ENCODE results near the gene LITAF.

LITAF gene

DNA sequence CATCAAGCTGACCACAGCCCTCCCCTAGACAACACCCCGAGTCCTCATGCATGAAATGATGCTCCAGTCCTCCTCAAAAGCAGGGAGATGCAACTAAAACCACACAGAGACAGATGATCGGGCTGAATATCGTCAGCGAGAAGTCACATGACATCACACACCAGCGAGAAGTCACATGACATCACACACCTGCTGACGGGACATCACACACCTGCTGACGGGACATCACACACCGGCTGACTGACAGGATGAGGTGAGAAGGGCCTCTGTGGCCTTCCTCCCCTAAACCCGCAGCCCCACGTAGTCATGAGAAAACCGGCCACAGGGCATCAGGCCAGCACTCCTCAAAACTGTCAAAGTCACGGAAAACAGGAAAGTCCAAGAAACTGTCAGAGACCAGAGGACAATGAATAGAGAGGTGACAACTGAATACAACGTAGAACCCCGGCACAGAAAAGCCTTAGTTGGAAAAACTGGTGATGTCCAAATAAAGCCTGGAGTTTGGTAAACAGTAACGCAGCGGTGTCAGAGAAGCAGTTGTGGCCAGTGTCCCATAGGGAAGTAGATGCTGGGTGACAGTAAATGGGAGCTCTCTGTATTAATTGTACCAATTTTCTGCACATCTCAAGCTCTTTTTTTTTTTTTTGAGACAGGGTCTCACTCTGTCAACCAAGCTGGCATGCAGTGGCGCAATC lies 14.3 kb downstream of the LITAF start:
- TF ChIP-seq SPI1 (IDR thresholded peaks at IDR 0.05; ENCODE audit: borderline replicate concordance, low read depth), result no peak
- no peak for TF ChIP-seq POLR2AphosphoS5 (IDR thresholded peaks at IDR 0.05; ENCODE audit: low read depth)
- no peak for TF ChIP-seq GABPA (IDR thresholded peaks at IDR 0.05; ENCODE audit: low read depth)
- TF ChIP-seq, protein P1, sequence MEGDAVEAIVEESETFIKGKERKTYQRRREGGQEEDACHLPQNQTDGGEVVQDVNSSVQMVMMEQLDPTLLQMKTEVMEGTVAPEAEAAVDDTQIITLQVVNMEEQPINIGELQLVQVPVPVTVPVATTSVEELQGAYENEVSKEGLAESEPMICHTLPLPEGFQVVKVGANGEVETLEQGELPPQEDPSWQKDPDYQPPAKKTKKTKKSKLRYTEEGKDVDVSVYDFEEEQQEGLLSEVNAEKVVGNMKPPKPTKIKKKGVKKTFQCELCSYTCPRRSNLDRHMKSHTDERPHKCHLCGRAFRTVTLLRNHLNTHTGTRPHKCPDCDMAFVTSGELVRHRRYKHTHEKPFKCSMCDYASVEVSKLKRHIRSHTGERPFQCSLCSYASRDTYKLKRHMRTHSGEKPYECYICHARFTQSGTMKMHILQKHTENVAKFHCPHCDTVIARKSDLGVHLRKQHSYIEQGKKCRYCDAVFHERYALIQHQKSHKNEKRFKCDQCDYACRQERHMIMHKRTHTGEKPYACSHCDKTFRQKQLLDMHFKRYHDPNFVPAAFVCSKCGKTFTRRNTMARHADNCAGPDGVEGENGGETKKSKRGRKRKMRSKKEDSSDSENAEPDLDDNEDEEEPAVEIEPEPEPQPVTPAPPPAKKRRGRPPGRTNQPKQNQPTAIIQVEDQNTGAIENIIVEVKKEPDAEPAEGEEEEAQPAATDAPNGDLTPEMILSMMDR (IDR thresholded peaks at IDR 0.05; ENCODE audit: insufficient read depth, low read length), result no peak
- TF ChIP-seq, protein P2, sequence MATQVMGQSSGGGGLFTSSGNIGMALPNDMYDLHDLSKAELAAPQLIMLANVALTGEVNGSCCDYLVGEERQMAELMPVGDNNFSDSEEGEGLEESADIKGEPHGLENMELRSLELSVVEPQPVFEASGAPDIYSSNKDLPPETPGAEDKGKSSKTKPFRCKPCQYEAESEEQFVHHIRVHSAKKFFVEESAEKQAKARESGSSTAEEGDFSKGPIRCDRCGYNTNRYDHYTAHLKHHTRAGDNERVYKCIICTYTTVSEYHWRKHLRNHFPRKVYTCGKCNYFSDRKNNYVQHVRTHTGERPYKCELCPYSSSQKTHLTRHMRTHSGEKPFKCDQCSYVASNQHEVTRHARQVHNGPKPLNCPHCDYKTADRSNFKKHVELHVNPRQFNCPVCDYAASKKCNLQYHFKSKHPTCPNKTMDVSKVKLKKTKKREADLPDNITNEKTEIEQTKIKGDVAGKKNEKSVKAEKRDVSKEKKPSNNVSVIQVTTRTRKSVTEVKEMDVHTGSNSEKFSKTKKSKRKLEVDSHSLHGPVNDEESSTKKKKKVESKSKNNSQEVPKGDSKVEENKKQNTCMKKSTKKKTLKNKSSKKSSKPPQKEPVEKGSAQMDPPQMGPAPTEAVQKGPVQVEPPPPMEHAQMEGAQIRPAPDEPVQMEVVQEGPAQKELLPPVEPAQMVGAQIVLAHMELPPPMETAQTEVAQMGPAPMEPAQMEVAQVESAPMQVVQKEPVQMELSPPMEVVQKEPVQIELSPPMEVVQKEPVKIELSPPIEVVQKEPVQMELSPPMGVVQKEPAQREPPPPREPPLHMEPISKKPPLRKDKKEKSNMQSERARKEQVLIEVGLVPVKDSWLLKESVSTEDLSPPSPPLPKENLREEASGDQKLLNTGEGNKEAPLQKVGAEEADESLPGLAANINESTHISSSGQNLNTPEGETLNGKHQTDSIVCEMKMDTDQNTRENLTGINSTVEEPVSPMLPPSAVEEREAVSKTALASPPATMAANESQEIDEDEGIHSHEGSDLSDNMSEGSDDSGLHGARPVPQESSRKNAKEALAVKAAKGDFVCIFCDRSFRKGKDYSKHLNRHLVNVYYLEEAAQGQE (IDR thresholded peaks at IDR 0.05; ENCODE audit: insufficient replicate concordance, low read depth), result no peak
- Histone ChIP-seq H3K4me3 (replicated peaks; ENCODE audit: insufficient read depth, low read length) (no peak overlapping the region), H3K27ac (replicated peaks) (no peak overlapping the region), H3K27me3 (ENCODE audit: insufficient read depth, poor library complexity, severe bottlenecking) (no peaks in the 10 kb centered on the region)
- DNase-seq (ENCODE audit: low read depth in 1 of 2, low spot score in 1 of 2), result no peak

DNA sequence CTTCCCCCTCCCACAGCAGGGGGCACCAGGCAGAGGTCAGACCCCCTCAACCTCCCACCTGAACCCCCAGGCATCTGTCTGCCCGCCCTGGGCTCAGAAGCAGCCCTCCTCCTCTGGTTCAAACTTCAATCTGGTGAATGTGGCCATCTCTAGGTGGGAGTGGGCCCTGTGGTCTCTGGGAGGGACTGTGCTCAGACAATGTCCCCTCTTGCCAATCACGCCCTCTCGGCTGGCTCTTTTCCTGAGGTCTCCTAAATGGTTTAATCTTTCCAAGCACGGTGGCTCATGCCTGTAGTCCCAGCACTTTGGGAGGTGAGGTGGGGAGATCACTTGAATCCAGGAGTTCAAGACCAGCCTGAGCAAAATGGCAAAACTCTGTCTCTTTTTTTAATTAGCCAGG lies 15.2 kb downstream of the LITAF start:
- H3K4me3 ChIP-seq (replicated peaks; ENCODE audit: insufficient read depth, low read length), result no peak overlapping the region
- H3K27me3 ChIP-seq (ENCODE audit: insufficient read depth, poor library complexity, severe bottlenecking), result no peaks in the 10 kb centered on the region
- no peak for TF ChIP-seq GABPA (IDR thresholded peaks at IDR 0.05; ENCODE audit: low read depth)
- TF ChIP-seq, protein P2 (IDR thresholded peaks at IDR 0.05; ENCODE audit: insufficient replicate concordance, low read depth), result no peak
- TF ChIP-seq SPI1 (IDR thresholded peaks at IDR 0.05; ENCODE audit: borderline replicate concordance, low read depth), result no peak
- no peak for TF ChIP-seq POLR2AphosphoS5 (IDR thresholded peaks at IDR 0.05; ENCODE audit: low read depth)
- TF ChIP-seq, protein P1 (IDR thresholded peaks at IDR 0.05; ENCODE audit: insufficient read depth, low read length), result no peak
- no peak overlapping the region for H3K27ac ChIP-seq (replicated peaks)
- DNase-seq (ENCODE audit: low read depth in 1 of 2, low spot score in 1 of 2), result no peak

DNA sequence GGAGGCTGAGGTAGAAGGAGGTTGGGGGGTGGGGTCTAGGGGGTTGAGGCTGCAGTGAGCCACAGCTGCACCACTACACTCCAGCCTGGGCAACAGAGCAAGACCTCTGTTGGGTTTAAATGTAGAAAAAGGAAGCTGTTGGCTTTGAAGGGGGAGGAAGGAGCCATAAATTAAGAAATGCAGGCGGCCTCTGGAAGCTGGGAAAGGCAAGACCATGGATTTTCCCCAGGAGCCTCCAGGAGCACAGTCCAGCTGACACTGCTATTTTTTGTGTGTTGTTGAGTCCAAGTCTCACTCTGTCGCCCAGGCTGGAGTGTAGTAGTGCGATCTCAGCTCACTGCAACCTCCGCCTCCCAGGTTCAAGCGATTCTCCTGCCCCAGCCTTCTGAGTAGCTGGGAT lies 15.9 kb downstream of the LITAF start:
- TF ChIP-seq POLR2AphosphoS5 (IDR thresholded peaks at IDR 0.05; ENCODE audit: low read depth), result no peak
- no peak for TF ChIP-seq GABPA (IDR thresholded peaks at IDR 0.05; ENCODE audit: low read depth)
- TF ChIP-seq, protein P2 (IDR thresholded peaks at IDR 0.05; ENCODE audit: insufficient replicate concordance, low read depth), result no peak
- TF ChIP-seq SPI1 (IDR thresholded peaks at IDR 0.05; ENCODE audit: borderline replicate concordance, low read depth), result no peak
- TF ChIP-seq, protein P1 (IDR thresholded peaks at IDR 0.05; ENCODE audit: insufficient read depth, low read length), result no peak
- no peaks in the 10 kb centered on the region for H3K27me3 ChIP-seq (ENCODE audit: insufficient read depth, poor library complexity, severe bottlenecking)
- no peak for DNase-seq (ENCODE audit: low read depth in 1 of 2, low spot score in 1 of 2)
- H3K4me3 ChIP-seq (replicated peaks; ENCODE audit: insufficient read depth, low read length), result no peak overlapping the region
- no peak overlapping the region for H3K27ac ChIP-seq (replicated peaks)
